ENCODE data around the gene ABCC5.
A peak's percentile ranks its signal among the peaks of the same experiment; 100 is the strongest.

ABCC5 gene

GRCh38 chr3:183922421-183922820 is 95.3 kb downstream of the ABCC5 start:
- no peak for DNase-seq (ENCODE audit: low spot score)

- DNase-seq (ENCODE audit: low spot score), result no peak
These were observed 96.6 kb downstream of the ABCC5 start for GRCh38 chr3:183921096-183921495.

- no peak for DNase-seq (ENCODE audit: low spot score)
These were observed 97.3 kb downstream of the ABCC5 start for GRCh38 chr3:183920416-183920815.

GRCh38 chr3:183918178-183918577 is 99.5 kb downstream of the ABCC5 start:
- no peak for DNase-seq (ENCODE audit: low spot score)

- DNase-seq (ENCODE audit: low spot score), result no peak
These were observed 99.9 kb downstream of the ABCC5 start for GRCh38 chr3:183917776-183918175.

GRCh38 chr3:183914856-183915255 is 102.8 kb downstream of the ABCC5 start:
- DNase-seq (ENCODE audit: low spot score), result no peak

- DNase-seq (ENCODE audit: low spot score), result no peak
These were observed 104.1 kb downstream of the ABCC5 start for GRCh38 chr3:183913580-183913920.

- DNase-seq (ENCODE audit: low spot score), result no peak
These were observed 104.6 kb downstream of the ABCC5 start for GRCh38 chr3:183912895-183913579.

- no peak for DNase-seq (ENCODE audit: low spot score)
These were observed 105.7 kb downstream of the ABCC5 start for GRCh38 chr3:183911763-183912506.

- no peak for DNase-seq (ENCODE audit: low spot score)
These were observed 106.6 kb downstream of the ABCC5 start for GRCh38 chr3:183911087-183911486.

GRCh38 chr3:183909030-183909600 is 108.6 kb downstream of the ABCC5 start:
- no peak for DNase-seq (ENCODE audit: low spot score)

GRCh38 chr3:183907911-183908331 is 109.8 kb downstream of the ABCC5 start:
- DNase-seq (ENCODE audit: low spot score), result no peak

- DNase-seq (ENCODE audit: low spot score), result no peak
These were observed 110.5 kb downstream of the ABCC5 start for GRCh38 chr3:183907176-183907575.

- no peak for DNase-seq (ENCODE audit: low spot score)
These were observed 111.3 kb downstream of the ABCC5 start for GRCh38 chr3:183906234-183906921.

- no peak for DNase-seq (ENCODE audit: low spot score)
These were observed 112.6 kb downstream of the ABCC5 start for GRCh38 chr3:183904833-183905780.

- DNase-seq (ENCODE audit: low spot score), result no peak
These were observed 119.7 kb downstream of the ABCC5 start for GRCh38 chr3:183898028-183898431.

GRCh38 chr3:183897606-183898005 is 120.1 kb downstream of the ABCC5 start:
- DNase-seq (ENCODE audit: low spot score), result no peak

- no peak for DNase-seq (ENCODE audit: low spot score)
These were observed 121.1 kb downstream of the ABCC5 start for GRCh38 chr3:183896610-183897009.

GRCh38 chr3:183896184-183896583 is 121.5 kb downstream of the ABCC5 start:
- no peak for DNase-seq (ENCODE audit: low spot score)

- no peak for DNase-seq (ENCODE audit: low spot score)
These were observed 121.9 kb downstream of the ABCC5 start for GRCh38 chr3:183895774-183896173.

- peak; percentile 85 for DNase-seq (ENCODE audit: low spot score)
These were observed 122.4 kb downstream of the ABCC5 start for GRCh38 chr3:183895296-183895695.

Data from AG08396 (cell line).